Right lobe of liver (tissue), 4 donors: Measurements from ENCODE around the gene HSPA1L.

Experiments
- CTCF ChIP-seq, 4 donors: fragments of 200-600 bp in 3 of 4; fragments of 450-650 bp in 1 of 4; IDR thresholded peaks; one replicate each; pipeline versions ENCODE4 v1.5.1 to v1.8.0; 2016 to 2022; ENCODE audit warnings: antibody characterized with exemption in 4 of 4, mild to moderate bottlenecking in 2 of 4
- POLR2A ChIP-seq: fragments of 450-650 bp; IDR thresholded peaks from one replicate; pipeline ENCODE4 v1.6.1; 2017; ENCODE audit warnings: antibody characterized with exemption, mild to moderate bottlenecking
- donor health status: DM: no; HTN: no; CAD: no.
- donor health status: DM: no; HTN: no; CAD: no.
- donor health status: DM: no; HTN: yes; CAD: no.

DNA sequence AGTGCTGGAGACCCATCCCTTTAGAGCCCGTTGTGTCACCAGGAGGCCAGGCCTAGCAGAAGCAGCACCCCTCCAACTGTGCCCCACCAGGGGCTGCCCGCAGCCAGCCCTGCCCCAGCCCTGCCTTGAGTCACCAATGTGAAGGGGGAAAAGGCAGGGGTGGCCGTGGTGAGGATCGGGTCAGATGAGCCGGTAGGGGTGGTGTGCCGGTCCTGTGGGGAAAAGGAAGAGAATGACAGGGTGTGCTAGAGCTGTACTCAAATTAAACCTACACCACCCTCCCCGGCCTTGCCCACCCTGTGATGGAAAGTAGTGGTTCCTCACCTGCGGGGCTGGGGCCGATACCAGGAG lies 49.5 kb downstream of the HSPA1L start:
- TF ChIP-seq POLR2A (no peak), CTCF (IDR thresholded peaks at IDR 0.05) (no peak)
